ENCODE data around the gene SNX20.

- TF ChIP-seq CTCF (IDR thresholded peaks at IDR 0.05 in 4 of 5, conservative IDR thresholded peaks at IDR 0.05 in 1 of 5) = no peak
- no peak for TF ChIP-seq POLR2A (IDR thresholded peaks at IDR 0.05)
Observed at GRCh38 chr16:50625374-50625773, 55.7 kb downstream of the SNX20 start.

All from gastrocnemius medialis (tissue), 4 donors.